GM12875 (cell line): ENCODE data around the gene PTMS.

ENCODE experiments used
- H3K4me3 ChIP-seq: one replicate; pipeline ENCODE4 v1.5.1; 2011; ENCODE audit warnings: low read depth, low read length, control low read depth
- TF ChIP-seq, protein P1 (sequence below): IDR thresholded peaks from 2 replicates; pipeline ENCODE4 v1.5.1; 2011; ENCODE audit warnings: low read depth, mild to moderate bottlenecking, control low read depth, inconsistent platforms, low read length, moderate library complexity, borderline replicate concordance; ENCODE audit not compliant: insufficient read depth

PTMS gene

DNA sequence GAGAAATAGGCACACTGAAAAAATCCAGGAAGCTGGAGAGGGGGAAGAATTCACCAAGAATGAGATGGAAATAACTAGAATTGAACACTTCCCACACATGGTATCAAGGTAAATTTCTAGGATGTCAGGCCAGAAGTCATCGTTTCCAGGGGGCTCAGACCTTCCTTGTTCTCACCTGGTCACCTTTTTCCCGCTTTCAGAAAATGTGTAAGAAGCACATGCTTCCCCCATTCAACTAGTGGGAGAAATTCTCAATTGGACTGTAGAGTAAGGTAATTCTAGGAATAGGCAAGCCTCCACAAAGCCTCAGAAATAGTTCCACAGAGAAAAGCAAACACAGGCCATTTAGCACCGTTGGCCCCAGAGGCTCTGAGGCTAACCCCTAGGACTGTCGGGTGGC is 2.8 kb upstream of the PTMS start:
- TF ChIP-seq, protein P1, sequence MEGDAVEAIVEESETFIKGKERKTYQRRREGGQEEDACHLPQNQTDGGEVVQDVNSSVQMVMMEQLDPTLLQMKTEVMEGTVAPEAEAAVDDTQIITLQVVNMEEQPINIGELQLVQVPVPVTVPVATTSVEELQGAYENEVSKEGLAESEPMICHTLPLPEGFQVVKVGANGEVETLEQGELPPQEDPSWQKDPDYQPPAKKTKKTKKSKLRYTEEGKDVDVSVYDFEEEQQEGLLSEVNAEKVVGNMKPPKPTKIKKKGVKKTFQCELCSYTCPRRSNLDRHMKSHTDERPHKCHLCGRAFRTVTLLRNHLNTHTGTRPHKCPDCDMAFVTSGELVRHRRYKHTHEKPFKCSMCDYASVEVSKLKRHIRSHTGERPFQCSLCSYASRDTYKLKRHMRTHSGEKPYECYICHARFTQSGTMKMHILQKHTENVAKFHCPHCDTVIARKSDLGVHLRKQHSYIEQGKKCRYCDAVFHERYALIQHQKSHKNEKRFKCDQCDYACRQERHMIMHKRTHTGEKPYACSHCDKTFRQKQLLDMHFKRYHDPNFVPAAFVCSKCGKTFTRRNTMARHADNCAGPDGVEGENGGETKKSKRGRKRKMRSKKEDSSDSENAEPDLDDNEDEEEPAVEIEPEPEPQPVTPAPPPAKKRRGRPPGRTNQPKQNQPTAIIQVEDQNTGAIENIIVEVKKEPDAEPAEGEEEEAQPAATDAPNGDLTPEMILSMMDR, result no peak
- no peak overlapping the region for H3K4me3 ChIP-seq

DNA sequence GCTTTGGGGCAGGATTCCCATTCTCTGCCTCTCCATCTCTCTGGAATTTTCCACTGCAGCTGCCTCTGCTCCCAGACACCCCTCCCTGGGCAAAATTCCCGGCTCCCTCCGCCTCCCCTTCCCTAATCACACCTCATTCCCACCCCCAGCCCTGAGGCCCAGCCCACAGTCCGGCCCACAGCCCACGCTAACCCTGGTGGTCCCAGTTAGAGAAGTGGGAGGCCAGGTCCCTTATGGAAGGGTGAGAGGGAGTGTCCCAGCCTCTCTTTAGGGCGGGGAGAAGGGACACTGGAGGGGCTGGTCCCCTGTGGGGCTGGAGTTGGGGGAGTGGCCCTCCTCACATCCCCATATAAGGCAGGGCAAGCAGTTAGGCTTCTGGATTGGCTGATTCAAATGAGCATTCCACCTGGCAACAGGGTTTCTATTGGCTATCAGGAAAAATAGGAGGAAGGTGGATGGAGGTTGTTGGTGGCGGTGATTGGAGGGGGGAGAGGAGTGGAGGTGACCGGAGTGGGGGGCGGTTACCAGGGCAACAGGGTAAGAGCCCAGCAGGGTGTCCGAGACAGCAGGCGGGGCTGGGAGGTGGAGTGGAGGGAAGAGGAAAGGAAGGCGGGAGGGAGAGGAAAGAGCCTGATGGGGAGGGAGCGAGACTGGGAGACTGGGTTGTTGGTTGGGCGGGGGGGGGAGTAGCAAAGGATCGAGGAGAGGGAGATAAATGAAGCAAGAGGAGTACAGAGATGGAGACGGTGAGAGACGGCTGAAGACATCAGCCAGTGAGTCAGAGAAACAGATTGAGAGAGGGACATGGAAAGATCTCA is 1.9 kb upstream of the PTMS start:
- peak overlapping the region; percentile 18 for H3K4me3 ChIP-seq
- TF ChIP-seq, protein P1, result no peak

DNA sequence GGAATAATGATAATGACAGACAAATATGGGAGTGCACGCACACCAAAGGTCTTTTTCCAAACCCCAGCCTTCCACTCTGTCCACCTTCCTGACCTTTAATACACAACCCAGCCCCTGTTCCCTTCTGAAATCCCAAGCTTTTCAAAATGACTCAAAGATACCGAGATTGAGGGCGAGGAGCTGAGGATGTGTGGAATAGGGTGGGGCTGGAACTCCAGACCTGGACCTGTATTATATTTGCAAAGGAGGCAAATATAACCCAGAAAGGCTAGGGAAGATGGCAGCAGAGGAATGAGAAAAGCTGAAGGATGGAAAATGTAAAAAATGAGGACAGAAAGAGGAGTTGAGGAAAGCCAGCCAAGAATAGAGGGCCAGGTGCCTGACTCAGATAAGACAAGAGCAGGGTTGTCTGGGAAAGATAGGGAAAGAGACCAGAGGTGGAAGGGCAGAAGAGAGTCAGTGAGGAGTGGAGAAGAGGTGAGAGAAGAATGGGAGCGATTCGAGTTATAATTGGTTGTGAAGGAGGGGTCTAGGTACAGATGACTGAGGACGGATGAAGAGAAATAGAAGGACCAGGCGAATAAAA is 1.0 kb upstream of the PTMS start:
- peak overlapping the region; percentile 76 for H3K4me3 ChIP-seq
- TF ChIP-seq, protein P1, result no peak

DNA sequence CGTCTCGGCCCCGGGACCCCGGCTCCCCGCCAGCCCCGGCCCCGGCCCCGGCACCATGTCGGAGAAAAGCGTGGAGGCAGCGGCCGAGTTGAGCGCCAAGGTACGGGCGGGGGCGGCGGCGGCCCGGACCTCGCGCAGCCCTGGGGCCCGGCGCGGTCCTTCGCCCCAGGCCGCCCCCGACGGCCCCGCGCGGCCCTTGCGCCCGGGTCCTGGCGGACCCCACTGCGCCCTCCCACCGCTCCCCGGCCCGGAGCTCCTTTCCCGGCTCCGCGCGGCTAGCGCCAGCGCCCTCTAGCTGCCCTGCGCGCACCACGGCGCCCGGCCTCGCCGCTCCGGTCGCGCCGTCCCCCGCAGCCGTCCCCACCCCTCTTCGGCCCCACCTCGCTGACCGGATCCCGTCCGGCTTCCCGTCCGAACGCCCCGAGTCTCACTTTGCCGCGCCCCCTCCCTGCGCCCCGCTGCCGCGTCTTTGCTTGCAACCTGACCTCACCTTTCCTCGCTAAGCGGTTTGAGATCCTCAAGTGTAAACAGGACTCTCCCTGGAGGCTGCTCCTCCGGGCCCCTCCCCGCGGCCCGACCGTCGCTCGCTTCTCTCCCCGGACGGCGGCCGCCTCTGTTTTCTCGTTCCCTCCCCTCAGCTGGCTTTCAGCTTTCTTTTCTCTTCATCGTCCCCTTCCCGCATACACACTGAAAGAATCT is 637 bp downstream of the PTMS start:
- TF ChIP-seq, protein P1, result peak; percentile 90

DNA sequence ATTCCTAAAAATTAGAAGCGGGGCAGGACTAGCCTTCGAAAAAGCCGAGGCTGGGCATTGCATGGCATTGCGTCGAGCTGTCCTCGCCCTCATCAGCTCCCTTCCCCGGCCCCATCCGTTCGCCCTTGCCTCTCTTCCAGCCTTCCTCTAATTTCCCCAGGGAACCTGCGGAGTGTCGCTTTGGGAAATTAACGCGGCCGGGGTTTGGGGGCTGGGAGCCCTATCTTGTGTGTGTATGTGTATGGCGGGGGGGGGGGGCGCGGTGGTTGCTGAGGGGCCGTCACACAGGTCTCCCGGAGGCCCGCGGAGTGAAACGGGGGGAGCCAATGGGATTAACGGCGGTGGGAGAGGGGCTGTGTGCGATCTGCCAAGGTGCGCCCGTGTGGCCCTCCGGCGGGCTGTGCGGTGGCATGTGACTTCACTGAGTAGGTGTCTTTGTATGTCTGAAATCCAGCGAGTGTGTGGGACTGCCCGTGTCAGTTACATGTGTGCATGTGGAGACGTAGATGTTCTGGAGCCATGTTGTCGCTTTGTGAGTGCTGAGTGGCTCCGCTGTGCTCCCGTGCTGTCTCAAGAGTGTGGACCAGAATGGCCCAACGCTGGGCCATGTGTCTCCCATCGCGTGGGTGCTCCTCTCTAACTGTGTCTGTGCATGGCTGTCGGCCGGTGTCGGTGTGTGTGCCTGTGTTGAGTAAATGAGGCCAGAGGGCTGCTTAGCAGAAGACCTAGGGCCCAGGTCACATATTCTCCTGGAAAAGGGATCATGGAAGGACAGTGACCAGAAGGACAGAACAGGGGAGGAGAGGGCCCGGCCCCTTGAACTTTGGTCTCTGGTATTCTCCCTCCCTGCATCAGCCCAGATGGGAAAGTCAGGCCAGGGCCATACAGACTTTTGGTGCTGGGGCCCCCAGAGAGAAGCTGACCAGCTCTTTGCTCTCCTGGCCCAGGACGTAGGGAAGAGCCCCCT is 1.5 kb downstream of the PTMS start:
- TF ChIP-seq, protein P1, result no peak
- peak overlapping the region; percentile 76 for H3K4me3 ChIP-seq

More for the DNA sequence above, 637 bp downstream of the PTMS start:
- peak overlapping the region; percentile 76 for H3K4me3 ChIP-seq

DNA sequence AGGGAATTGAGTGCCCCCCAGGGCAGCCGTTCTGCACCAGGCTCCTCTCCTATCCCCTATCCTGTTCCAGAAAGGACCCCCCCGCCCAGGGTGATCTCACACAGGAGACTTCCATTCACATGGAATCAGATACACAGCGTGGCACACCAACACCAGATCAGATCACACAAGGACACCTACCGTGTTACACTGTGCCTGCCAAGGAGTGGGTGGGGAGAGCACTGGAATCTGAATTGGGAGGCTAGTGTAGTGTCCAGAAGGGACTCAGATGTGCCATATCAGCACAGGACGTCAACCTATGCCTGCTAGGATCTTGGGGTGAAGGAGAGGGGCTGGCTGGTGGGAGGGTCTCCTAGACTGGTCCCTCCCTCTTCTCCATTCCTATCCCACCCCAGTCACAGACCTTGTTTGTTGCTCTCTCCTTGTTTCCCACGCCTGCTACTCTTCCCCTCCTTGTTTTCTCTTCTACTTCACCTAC is 2.3 kb downstream of the PTMS start:
- TF ChIP-seq, protein P1, result no peak
- H3K4me3 ChIP-seq, result no peak overlapping the region
